K562 (cell line): ENCODE results near the gene NT5DC4. TPM values are rescaled to one million over a fixed set of nuclear protein-coding genes. Genes with fewer than 3 reads are reported as not detected.
A peak's percentile ranks its signal among the peaks of the same experiment; 100 is the strongest.

Experiments
- AFF4 ChIP-seq: sonication (generic); formaldehyde crosslinking; IDR thresholded peaks from 2 replicates; pipeline ENCODE4 v1.8.0; 2023; ENCODE audit warnings: mild to moderate bottlenecking, missing genetic modification reagents
- CHD4 ChIP-seq: fragments of 200-600 bp; sonication (generic); IDR thresholded peaks from 3 replicates; pipeline ENCODE4 v1.6.1; 2012; ENCODE audit warnings: low read depth, mild to moderate bottlenecking, mixed read lengths, low read length, inconsistent platforms; ENCODE audit not compliant: insufficient read depth, insufficient replicate concordance, poor library complexity, severe bottlenecking
- CTBP1 ChIP-seq: fragments of 450-650 bp; IDR thresholded peaks from 2 replicates; pipeline ENCODE4 v1.6.1; 2016; ENCODE audit warnings: borderline replicate concordance
- DLX4 ChIP-seq: fragments of 250-450 bp; sonication (Bioruptor Pico); IDR thresholded peaks from 2 replicates; pipeline ENCODE4 v1.6.1; 2021; ENCODE audit warnings: mild to moderate bottlenecking
- ELF4 ChIP-seq: fragments of 450-650 bp; formaldehyde crosslinking; IDR thresholded peaks from 2 replicates; pipeline ENCODE4 v1.4.0; 2022; ENCODE audit warnings: missing genetic modification characterization
- ETV5 ChIP-seq: sonication (generic); formaldehyde crosslinking; IDR thresholded peaks from 2 replicates; pipeline ENCODE4 v1.4.0; 2020; ENCODE audit warnings: low read depth, mild to moderate bottlenecking, missing genetic modification reagents
- MXD1 ChIP-seq: fragments of 250-450 bp; sonication (Bioruptor Pico); IDR thresholded peaks from 2 replicates; pipeline ENCODE4 v1.8.0; 2021; ENCODE audit warnings: borderline replicate concordance, mild to moderate bottlenecking, moderate library complexity; ENCODE audit not compliant: poor library complexity, severe bottlenecking
- POLR3A ChIP-seq: IDR thresholded peaks from 2 replicates; pipeline ENCODE4 v1.6.1; 2011; ENCODE audit warnings: borderline replicate concordance, mild to moderate bottlenecking, moderate library complexity; ENCODE audit not compliant: insufficient read length, insufficient read depth; ENCODE audit errors: extremely low read depth
- PTRF ChIP-seq: fragments of 450-650 bp; IDR thresholded peaks from 2 replicates; pipeline ENCODE4 v1.6.1; 2016; ENCODE audit warnings: mild to moderate bottlenecking, missing genetic modification characterization, missing compliant biosample characterization
- ZFX ChIP-seq: sonication (generic); formaldehyde crosslinking; IDR thresholded peaks from 2 replicates; pipeline ENCODE4 v1.8.0; 2022; ENCODE audit warnings: mild to moderate bottlenecking, missing genetic modification reagents, moderate library complexity
- ZNF384 ChIP-seq: IDR thresholded peaks from 2 replicates; pipeline ENCODE4 v1.6.1; 2012; ENCODE audit warnings: low read depth, low read length, improper control_type of control experiment
- ZNF445 ChIP-seq: fragments of 250-450 bp; sonication (Bioruptor Pico); IDR thresholded peaks from 2 replicates; pipeline ENCODE4 v1.4.0; 2020; ENCODE audit warnings: low read depth, mild to moderate bottlenecking, moderate library complexity
- ZNF592 ChIP-seq: fragments of 450-650 bp; IDR thresholded peaks from 2 replicates; pipeline ENCODE4 v1.6.1; 2017; ENCODE audit warnings: antibody characterized with exemption, mild to moderate bottlenecking
- polyA plus RNA-seq, 8 experiments: library from polyadenylated mRNA; depleted of rRNA in 4 of 8; stranded (reverse) in 5 of 8; unstranded in 3 of 8; fragments of >200 nt; fragmentation: Nextera tagmentation in 2 of 8; fragmentation: Illumina TruSeq in 1 of 8; extraction: Ambion mirVana in 2 of 8; extraction: Trizol in 1 of 8; gene quantifications; 2 replicates each; pipeline versions ENCODE4 v1.2.1 to v1.2.3, GENCODE V29; 2011 to 2014; ENCODE audit warnings: inconsistent platforms in 1 of 8, missing spikeins in 1 of 8
- total RNA-seq, 7 experiments: library from RNA; depleted of rRNA in 6 of 7; stranded (reverse); fragments of >200 nt in 6 of 7; fragmentation: Illumina TruSeq in 2 of 7; extraction: Trizol in 2 of 7; gene quantifications; 2 replicates each; pipeline versions ENCODE4 v1.2.1 to v1.2.3, GENCODE V29; 2011 to 2021; ENCODE audit warnings: low replicate concordance in 1 of 7

NT5DC4 gene
- total and polyA plus RNA-seq, 9 of the 15 experiments (the other 6 are each of a cell fraction or from before 2014, with no cell fraction given), result 0.44 to 6.9 (median 2.5) TPM

- 0 out of 2 replicates have a peak, but pooled peaks have one; percentile 61 for TF ChIP-seq AFF4
- TF ChIP-seq ZNF445 (CRISPR knock-in tag), result no peak
- peak; percentile 38; the same call in 1 of the 2 replicates for TF ChIP-seq ETV5 (CRISPR knock-in tag)
- TF ChIP-seq CTBP1, result peak; percentile 86; the same call in 1 of the 2 replicates
- no peak for TF ChIP-seq MXD1 (CRISPR knock-in tag)
- no peak for TF ChIP-seq ELF4 (CRISPR knock-in tag)
- no peak for TF ChIP-seq ZNF384
- TF ChIP-seq PTRF, result no peak
- no peak for TF ChIP-seq DLX4
- peak; percentile 70 for TF ChIP-seq ZNF592
- TF ChIP-seq POLR3A, result no peak
- TF ChIP-seq ZFX (CRISPR knock-in tag), result peak; percentile 58
- TF ChIP-seq CHD4, result no peak
These were observed 5.8 kb downstream of the NT5DC4 start (continued) for GRCh38 chr2:112726487-112727190.
